Astrocyte (in vitro differentiated cells and primary cell): ENCODE measurements around the gene PRR16.

Experiments
- CTCF ChIP-seq: IDR thresholded peaks from 2 replicates; pipeline ENCODE4 v1.5.1; 2011; ENCODE audit warnings: low read depth, mild to moderate bottlenecking, inconsistent platforms, low read length, moderate library complexity; ENCODE audit not compliant: insufficient read depth
- EZH2 ChIP-seq: IDR thresholded peaks from 2 replicates; pipeline ENCODE4 v1.6.1; 2012; ENCODE audit warnings: mild to moderate bottlenecking, low read length, inconsistent platforms; ENCODE audit not compliant: insufficient read depth

GRCh38 chr5:120576588-120576987, 112.5 kb downstream of the PRR16 start:
- TF ChIP-seq CTCF (no peak), EZH2 (no peak)
